SJCRH30 (cell line): ENCODE results near the gene SETD7. TPM values are rescaled to one million over a fixed set of nuclear protein-coding genes. Genes with fewer than 3 reads are reported as not detected.
"Not testable (repeated sequence)": the region's sequence is repeated elsewhere in the genome, so short reads cannot be mapped to it uniquely, and the experiment has no call there.

Experiments used
- DNase-seq, 2 experiments: peaks; one replicate each; pipeline ENCODE4 v3.0.0-alpha.2; 2015 to 2020
- H3K27ac ChIP-seq: fragments of 250-450 bp; sonication (Bioruptor Pico); 2 replicates; pipeline ENCODE4 v1.5.1; 2020; ENCODE audit warnings: mild to moderate bottlenecking, moderate library complexity
- H3K27me3 ChIP-seq: fragments of 250-450 bp; sonication (Bioruptor Pico); 2 replicates; pipeline ENCODE4 v1.5.1; 2020; ENCODE audit warnings: mild to moderate bottlenecking, moderate library complexity
- H3K36me3 ChIP-seq: fragments of 250-450 bp; sonication (Bioruptor Pico); 2 replicates; pipeline ENCODE4 v1.5.1; 2020; ENCODE audit warnings: mild to moderate bottlenecking, moderate library complexity
- H3K4me1 ChIP-seq: fragments of 250-450 bp; sonication (Bioruptor Pico); 2 replicates; pipeline ENCODE4 v1.5.1; 2020; ENCODE audit warnings: mild to moderate bottlenecking, moderate library complexity
- H3K4me3 ChIP-seq: fragments of 250-450 bp; sonication (Bioruptor Pico); 2 replicates; pipeline ENCODE4 v1.5.1; 2020; ENCODE audit warnings: mild to moderate bottlenecking, moderate library complexity
- H3K9me3 ChIP-seq: fragments of 250-450 bp; sonication (Bioruptor Pico); replicated peaks from 2 replicates; pipeline ENCODE4 v1.5.1; 2020; ENCODE audit warnings: mild to moderate bottlenecking, moderate library complexity
- total RNA-seq: library from RNA; depleted of rRNA; stranded (reverse); fragments of >200 nt; shearing (Covaris generic); gene quantifications from 2 replicates; pipeline ENCODE4 v1.2.3, GENCODE V29; 2014

The SETD7 gene
- total RNA-seq, 1 experiment from 2014 or later = 26.8 TPM

DNA sequence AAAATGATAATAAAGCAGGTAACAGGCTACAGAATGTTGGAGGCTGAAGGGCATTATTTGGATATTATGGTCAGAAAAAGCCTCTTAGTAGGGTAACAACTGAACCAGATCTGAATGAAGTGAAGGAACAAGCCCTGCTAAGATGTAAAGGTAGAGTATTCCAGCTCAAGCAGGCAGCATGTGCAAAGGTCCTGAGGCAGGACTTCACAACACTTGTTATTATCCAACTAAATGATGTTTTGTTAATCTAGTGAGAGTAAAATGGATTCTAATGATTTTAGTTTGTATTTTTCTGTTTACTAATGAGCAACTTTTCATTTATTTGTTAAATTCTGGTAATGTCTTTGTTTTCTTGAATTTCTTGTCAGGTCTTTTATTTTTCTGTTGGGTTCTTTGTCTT lies 66.4 kb downstream of the SETD7 start:
- DNase-seq = no peak
- Histone ChIP-seq H3K27me3 (no peaks in the 10 kb centered on the region), H3K36me3 (no peaks in the 10 kb centered on the region), H3K4me3 (no peak overlapping the region), H3K27ac (no peak overlapping the region), H3K4me1 (no peaks in the 10 kb centered on the region), H3K9me3 (no peaks in the 10 kb centered on the region)

DNA sequence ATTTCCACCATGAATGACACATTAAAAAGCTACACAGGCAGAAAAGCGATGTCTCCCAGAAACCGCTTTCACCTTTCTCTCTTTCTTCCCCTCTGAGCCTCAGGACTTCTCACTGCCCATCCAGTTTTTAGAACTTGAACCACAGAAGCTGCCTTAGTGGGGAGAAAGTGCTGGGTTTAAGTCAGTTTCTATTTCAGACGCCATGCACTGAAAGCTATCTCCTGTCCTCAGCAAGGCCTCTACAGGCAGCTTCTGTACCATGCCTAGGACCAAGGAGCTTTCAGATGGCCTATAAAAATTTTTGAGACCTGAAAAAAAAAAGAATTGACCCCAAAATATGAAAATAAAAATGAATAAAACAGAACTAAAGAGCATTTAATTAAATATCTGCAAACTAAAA lies 67.6 kb downstream of the SETD7 start:
- no peak for DNase-seq
- no peaks in the 10 kb centered on the region for H3K4me1 ChIP-seq
- H3K9me3 ChIP-seq = no peaks in the 10 kb centered on the region
- H3K36me3 ChIP-seq = no peaks in the 10 kb centered on the region
- no peaks in the 10 kb centered on the region for H3K27me3 ChIP-seq
- no peak overlapping the region for H3K4me3 ChIP-seq
- no peak overlapping the region for H3K27ac ChIP-seq

DNA sequence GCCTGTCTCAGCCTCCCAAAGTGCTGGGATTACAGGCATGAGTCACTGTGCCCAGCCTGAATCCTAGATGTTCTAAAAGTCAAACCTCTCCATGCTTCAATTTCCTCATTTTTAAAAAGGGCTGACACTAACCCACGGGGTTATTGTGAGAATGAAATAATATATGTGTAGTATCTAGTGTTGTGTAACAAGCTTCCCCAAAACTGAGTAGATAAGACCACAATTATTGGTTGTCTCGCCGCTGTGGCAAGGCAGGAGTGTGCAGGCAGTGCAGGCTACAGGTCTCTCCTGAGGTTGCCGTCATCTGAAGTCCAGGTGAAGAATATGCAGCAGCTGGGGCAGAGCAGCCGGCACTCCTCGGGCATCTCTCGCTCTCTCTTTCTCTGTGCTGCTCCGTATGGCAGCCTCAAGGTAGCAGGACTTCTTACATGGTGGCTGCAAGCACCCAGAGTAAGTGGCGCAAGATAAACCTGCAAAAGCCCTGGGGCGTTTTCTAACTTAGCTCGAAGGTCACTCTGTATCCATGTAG lies 71.2 kb downstream of the SETD7 start:
- no peaks in the 10 kb centered on the region for H3K4me1 ChIP-seq
- no peaks in the 10 kb centered on the region for H3K36me3 ChIP-seq
- no peak overlapping the region for H3K4me3 ChIP-seq
- H3K9me3 ChIP-seq = no peaks in the 10 kb centered on the region
- H3K27ac ChIP-seq = no peak overlapping the region
- DNase-seq = no peak
- no peaks in the 10 kb centered on the region for H3K27me3 ChIP-seq

DNA sequence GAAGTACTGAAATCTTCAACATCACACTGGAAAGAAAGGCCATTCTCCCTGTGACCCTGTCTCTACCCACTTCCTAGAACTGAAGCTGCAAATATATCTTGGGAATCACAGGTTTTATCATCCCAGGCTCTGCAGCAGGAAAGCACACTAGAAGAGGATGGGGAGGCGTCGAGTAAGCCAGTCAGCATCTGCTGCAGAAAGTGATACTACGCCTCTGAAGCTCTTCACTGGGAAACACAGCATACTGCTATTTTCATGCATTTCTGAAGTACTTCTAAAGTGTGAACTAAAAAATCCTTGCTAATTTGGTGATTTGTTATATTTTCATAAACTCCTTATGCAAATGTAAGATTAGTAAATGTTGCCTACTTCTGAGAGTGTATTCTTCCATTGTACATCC lies 73.0 kb downstream of the SETD7 start:
- no peaks in the 10 kb centered on the region for H3K27me3 ChIP-seq
- no peaks in the 10 kb centered on the region for H3K36me3 ChIP-seq
- no peak overlapping the region for H3K27ac ChIP-seq
- no peaks in the 10 kb centered on the region for H3K4me1 ChIP-seq
- no peak overlapping the region for H3K4me3 ChIP-seq
- H3K9me3 ChIP-seq = no peaks in the 10 kb centered on the region
- no peak for DNase-seq

DNA sequence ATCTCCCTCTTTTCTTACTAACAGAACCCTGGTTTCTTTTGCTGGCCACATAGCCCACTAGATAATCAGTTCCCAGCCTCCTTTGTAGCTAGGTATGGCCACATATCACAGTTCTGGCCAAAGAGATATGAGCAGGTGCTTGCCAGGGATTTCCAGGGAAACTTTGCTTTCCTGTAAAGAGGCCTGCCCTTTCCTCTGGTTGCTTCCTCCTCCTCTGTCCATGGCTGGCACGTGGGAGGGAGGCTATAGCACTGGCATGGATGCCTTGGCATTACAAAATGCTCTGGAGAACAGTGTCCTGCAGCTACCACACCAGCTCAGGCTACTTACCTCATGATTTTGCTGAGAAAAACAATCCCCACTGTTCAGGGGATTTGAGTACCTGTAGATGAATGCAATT lies 74.6 kb downstream of the SETD7 start:
- H3K4me3 ChIP-seq = no peak overlapping the region
- H3K9me3 ChIP-seq = no peaks in the 10 kb centered on the region
- no peaks in the 10 kb centered on the region for H3K27me3 ChIP-seq
- DNase-seq = no peak
- no peaks in the 10 kb centered on the region for H3K36me3 ChIP-seq
- no peak overlapping the region for H3K27ac ChIP-seq
- H3K4me1 ChIP-seq = no peaks in the 10 kb centered on the region

DNA sequence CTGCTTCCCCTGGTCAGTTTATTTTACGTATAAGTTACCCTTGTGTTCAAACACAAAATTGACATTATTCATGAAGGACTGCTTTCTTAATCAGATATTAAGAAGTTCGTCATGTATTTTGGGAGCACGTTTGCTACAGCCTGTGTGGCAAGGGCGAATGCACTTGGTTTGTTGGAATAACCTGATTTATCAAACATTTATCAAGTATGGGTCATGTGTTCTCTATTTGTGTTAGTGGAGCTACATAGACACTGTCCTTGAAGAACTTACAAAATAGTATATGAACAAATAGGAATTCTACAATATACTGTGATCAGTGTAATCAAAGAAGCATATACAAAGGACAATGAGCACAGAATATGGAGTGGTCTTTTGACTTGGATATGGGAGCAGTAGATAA lies 79.7 kb downstream of the SETD7 start:
- Histone ChIP-seq H3K9me3 (no peaks in the 10 kb centered on the region; the same call in 1 of the 2 replicates), H3K27me3 (no peaks in the 10 kb centered on the region), H3K4me1 (no peaks in the 10 kb centered on the region), H3K36me3 (peaks cover 11% of the 10 kb centered on the region), H3K27ac (no peak overlapping the region), H3K4me3 (no peak overlapping the region)
- DNase-seq = no peak

DNA sequence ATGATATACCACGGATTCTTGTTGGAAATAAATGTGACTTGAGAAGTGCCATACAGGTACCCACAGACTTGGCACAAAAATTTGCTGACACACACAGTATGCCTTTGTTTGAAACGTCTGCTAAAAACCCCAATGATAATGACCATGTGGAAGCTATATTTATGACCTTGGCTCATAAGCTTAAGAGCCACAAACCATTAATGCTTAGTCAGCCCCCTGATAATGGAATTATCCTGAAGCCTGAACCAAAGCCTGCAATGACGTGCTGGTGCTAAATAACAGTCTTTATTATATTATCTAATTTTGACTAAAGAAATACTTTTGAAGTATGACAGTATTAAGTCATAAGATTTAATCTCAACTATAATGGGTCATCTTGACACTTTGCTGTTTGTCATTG lies 83.2 kb downstream of the SETD7 start:
- DNase-seq = no peak
- H3K4me1 ChIP-seq = no peaks in the 10 kb centered on the region
- H3K36me3 ChIP-seq = peaks cover 11% of the 10 kb centered on the region
- no peak overlapping the region for H3K27ac ChIP-seq
- H3K27me3 ChIP-seq = no peaks in the 10 kb centered on the region
- H3K9me3 ChIP-seq = peaks cover 5% of the 10 kb centered on the region; the same call in 1 of the 2 replicates
- H3K4me3 ChIP-seq = no peak overlapping the region

DNA sequence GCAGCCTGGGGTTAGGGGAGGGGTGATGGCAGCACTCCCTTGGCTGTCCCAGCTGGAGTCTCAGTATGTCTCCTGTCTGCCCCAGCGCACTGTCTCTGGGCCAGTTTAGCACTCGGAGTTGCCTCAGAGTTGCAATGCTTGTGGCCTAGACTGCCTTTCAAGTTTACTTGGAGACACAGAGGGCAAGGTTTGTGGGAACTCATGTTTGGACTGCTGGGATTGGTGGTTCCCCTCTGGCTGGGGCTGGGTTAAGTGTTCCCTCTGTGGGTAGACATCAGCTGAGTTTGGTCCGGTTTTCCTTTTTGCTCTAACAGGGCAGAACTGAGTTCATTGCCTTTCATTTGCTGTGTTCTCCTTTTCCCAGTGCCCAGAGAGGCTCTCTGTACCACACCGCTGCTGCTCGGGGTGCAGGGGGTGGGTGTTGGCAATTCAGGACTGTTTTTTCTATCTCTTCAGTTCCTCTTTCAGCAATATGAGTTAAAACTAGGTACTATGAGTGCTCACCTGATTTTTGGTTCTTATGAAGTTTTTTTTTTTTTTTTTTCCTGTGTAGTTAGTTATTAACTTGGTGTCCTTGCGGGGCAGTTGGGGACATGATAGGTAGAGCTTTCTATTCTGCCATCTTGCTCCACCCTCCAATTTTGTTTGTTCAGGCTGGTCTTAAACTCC lies 84.9 kb downstream of the SETD7 start:
- no peaks in the 10 kb centered on the region for H3K27me3 ChIP-seq
- no peak for DNase-seq

DNA sequence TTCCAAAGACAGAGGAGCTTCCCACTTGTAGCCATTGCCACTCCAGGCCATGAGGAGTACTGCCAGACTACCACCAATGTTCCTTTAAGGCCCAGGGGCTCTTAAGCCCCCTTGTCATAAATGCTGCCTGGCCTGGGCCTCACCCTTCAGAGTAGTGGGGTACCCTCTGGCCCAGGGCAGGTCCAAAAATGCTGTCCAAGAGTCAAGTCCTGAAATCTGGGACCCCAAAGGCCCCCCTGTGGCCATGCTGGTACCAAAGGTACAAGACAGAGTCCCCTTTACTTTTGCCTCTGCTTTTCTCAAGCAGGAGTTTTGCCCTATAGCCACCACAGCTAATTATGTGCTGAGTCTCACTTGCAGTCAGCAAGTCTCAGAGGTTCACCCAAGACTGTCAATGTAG lies 85.7 kb downstream of the SETD7 start:
- no peak for DNase-seq

More for the DNA sequence above, 84.9 kb downstream of the SETD7 start:
- Histone ChIP-seq H3K27ac (no peak overlapping the region), H3K4me1 (no peaks in the 10 kb centered on the region), H3K4me3 (no peak overlapping the region), H3K36me3 (peaks cover 11% of the 10 kb centered on the region), H3K9me3 (peaks cover 5% of the 10 kb centered on the region; the same call in 1 of the 2 replicates)

DNA sequence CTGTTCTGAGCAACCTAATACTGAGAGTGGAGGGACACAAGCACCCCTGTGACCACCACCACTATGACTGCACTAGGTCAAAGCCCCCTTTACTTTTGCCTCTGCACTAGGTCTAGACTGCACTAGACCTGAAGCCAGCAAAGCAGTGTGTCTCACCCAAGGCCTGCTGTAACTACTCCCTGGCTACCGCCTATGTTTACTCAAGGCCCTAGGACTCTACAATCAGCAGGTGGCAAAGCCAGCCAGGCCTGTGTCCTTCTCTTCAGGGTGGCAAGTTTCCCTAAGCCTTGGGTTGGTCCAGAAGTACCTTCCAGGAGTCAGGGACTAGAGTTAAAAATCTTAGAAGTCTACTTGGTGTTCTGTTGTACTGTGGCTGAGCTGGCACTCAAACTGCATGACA lies 86.2 kb downstream of the SETD7 start:
- Histone ChIP-seq H3K36me3 (peaks cover 11% of the 10 kb centered on the region), H3K9me3 (peaks cover 5% of the 10 kb centered on the region; the same call in 1 of the 2 replicates)

More for the DNA sequence above, 85.7 kb downstream of the SETD7 start:
- Histone ChIP-seq H3K36me3 (peaks cover 11% of the 10 kb centered on the region), H3K4me1 (no peaks in the 10 kb centered on the region), H3K27ac (no peak overlapping the region), H3K27me3 (no peaks in the 10 kb centered on the region), H3K4me3 (no peak overlapping the region), H3K9me3 (peaks cover 5% of the 10 kb centered on the region; the same call in 1 of the 2 replicates)

DNA sequence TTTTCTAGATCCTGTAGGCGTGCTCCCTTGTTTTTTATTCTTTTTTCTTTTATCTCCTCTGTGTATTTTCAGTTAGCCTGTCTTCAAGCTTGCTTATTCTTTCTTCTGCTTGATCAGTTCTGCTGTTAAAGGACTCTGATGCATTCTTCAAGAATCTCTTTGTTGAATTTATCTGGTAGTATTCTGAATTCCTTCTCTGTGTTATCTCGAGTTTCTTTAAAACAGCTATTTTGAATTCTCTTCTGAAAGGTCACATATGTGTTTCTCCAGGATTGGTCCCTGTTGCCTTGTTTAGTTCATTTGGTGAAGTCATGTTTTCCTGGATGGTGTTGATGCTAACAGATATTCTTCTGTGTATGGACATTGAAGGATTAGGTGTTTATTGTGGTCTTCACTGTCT lies 86.8 kb downstream of the SETD7 start:
- H3K4me1 ChIP-seq = no peaks in the 10 kb centered on the region
- H3K9me3 ChIP-seq = peaks cover 5% of the 10 kb centered on the region; the same call in 1 of the 2 replicates
- peaks cover 11% of the 10 kb centered on the region for H3K36me3 ChIP-seq
- no peak overlapping the region for H3K27ac ChIP-seq
- no peaks in the 10 kb centered on the region for H3K27me3 ChIP-seq
- H3K4me3 ChIP-seq = no peak overlapping the region
- no peak for DNase-seq

More for the DNA sequence above, 86.2 kb downstream of the SETD7 start:
- no peak overlapping the region for H3K4me3 ChIP-seq
- no peak for DNase-seq
- no peaks in the 10 kb centered on the region for H3K27me3 ChIP-seq
- H3K4me1 ChIP-seq = no peaks in the 10 kb centered on the region
- no peak overlapping the region for H3K27ac ChIP-seq

DNA sequence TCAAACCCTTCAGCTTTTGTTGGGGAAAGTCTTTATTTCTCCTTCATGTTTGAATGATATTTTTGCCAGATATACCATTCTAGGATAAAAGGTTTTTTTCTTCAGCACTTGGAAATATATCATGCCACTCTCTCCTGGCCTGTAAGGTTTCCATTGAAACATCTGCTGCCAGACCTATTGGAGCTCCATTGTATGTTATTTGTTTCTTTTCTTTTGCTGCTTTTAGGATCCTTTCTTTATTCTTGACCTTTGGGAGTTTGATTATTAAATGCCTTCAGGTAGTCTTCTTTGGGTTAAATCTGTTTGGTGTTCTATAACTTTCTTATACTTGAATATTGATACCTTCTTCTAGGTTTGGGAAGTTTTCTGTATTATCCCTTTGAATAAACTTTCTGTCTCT lies 87.3 kb downstream of the SETD7 start:
- peaks cover 11% of the 10 kb centered on the region for H3K36me3 ChIP-seq
- not testable (repeated sequence) for H3K4me1 ChIP-seq, H3K27ac ChIP-seq, H3K27me3 ChIP-seq, H3K4me3 ChIP-seq, DNase-seq, H3K9me3 ChIP-seq

DNA sequence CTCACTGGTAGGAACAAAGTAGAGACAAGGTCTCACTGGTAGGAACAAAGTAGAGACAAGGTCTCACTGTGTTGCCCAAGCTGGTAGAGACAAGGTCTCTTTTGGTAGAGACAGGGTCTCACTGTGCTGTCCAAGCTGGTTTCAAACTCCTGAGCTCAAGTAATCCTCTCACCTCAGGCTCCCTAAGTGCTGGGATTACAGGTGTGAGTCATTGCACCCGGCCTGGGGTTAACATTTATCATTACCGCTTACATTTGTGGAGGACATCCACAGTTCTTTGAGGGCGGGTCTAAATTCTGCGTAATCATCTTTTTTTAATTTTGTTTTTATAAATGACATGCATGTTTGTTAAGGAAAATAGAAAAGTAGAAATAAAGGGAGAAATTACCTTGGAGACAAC lies 90.1 kb downstream of the SETD7 start:
- H3K9me3 ChIP-seq = peaks cover 5% of the 10 kb centered on the region; the same call in 1 of the 2 replicates
- DNase-seq = no peak
- H3K36me3 ChIP-seq = no peaks in the 10 kb centered on the region
- H3K4me1 ChIP-seq = no peaks in the 10 kb centered on the region
- no peak overlapping the region for H3K4me3 ChIP-seq
- H3K27ac ChIP-seq = no peak overlapping the region
- no peaks in the 10 kb centered on the region for H3K27me3 ChIP-seq

DNA sequence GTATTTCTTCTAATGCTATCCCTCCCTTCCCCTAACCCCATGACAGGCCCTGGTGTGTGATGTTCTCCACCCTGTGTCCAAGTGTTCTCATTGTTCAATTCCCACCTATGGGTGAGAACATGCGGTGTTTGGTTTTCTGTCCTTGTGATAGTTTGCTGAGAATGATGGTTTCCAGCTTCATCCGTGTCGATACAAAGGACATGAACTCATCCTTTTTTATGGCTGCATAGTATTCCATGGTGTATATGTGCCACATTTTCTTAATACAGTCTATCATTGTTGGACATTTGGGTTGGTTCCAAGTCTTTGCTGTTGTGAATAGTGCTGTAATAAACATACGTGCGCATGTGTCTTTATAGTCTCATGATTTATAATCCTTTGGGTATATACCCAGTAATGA lies 91.5 kb downstream of the SETD7 start:
- not testable (repeated sequence) for H3K27me3 ChIP-seq, H3K4me1 ChIP-seq, H3K36me3 ChIP-seq, H3K27ac ChIP-seq, H3K9me3 ChIP-seq, H3K4me3 ChIP-seq, DNase-seq

DNA sequence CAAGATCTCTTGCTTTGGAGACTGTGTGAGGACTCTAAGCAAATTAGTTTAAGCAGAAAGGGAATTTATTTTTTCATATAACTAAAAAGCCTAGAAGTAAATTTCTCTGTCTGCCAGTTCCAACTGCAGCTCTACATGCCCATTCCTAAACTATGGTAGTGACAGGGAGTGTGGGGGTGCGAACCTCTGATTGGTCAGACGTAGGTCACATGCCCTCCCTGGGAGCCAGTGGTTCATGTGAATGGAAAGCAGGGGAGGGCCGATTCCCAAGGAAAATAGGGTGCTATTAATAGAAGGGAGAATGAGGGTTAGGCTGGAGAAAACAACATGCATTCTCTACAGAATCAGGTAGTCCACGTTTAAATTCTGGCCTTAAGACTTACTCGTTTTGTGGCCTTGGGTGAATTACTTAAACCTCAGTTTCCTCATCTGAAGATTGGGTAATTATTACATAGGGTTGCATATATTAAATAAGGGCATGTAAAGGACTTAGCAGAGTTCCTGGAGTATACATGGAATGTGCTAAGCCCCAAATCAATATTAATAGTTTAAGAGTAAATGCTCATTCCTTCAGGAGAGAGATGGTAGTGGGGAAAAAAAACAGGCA lies 94.9 kb downstream of the SETD7 start:
- H3K27me3 ChIP-seq = no peaks in the 10 kb centered on the region
- H3K36me3 ChIP-seq = no peaks in the 10 kb centered on the region
- H3K4me3 ChIP-seq = no peak overlapping the region
- H3K4me1 ChIP-seq = peaks cover 3% of the 10 kb centered on the region
- no peak overlapping the region for H3K27ac ChIP-seq
- H3K9me3 ChIP-seq = no peaks in the 10 kb centered on the region
- DNase-seq = no peak

DNA sequence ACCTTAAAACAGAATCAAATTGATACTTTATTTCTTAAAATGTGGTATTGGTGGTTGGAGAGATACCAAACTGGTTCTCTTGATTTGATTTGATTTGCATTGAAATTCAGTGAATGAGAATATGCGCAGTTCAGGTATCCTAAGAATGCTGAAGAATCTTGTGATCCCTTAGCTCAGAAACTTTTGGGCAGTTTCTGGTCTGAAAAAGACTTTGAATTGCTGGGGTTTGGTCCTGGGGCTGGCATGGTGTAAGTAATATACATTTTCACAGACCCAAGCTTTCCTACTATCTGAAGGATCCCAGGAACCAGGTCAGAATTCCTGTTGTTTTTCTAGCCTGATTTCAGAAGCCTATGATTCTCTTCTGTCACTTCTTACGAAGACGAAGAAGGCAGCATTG lies 95.5 kb downstream of the SETD7 start:
- H3K9me3 ChIP-seq = no peaks in the 10 kb centered on the region
- no peak overlapping the region for H3K27ac ChIP-seq
- no peaks in the 10 kb centered on the region for H3K27me3 ChIP-seq
- H3K4me1 ChIP-seq = peaks cover 3% of the 10 kb centered on the region
- DNase-seq = no peak
- H3K4me3 ChIP-seq = no peak overlapping the region
- H3K36me3 ChIP-seq = no peaks in the 10 kb centered on the region
